ENCODE measurements around the gene ZNF516.

GRCh38 chr18:76401498-76401897, 93.5 kb downstream of the ZNF516 start:
- TF ChIP-seq ZNF362 (tag by site-specific recombination; IDR thresholded peaks at IDR 0.05) (no peak), ZNF488 (tag by site-specific recombination; IDR thresholded peaks at IDR 0.05) (no peak), CTCF (tag by site-specific recombination; IDR thresholded peaks at IDR 0.05) (no peak), FEZF1 (tag by site-specific recombination; IDR thresholded peaks at IDR 0.05) (no peak)

Measured in HEK293 (cell line).